OCI-LY3 (cell line): ENCODE results near the gene SYCP1.

Experiments
- H2AFZ ChIP-seq: fragments of 200-600, 300-600 bp; shearing (Covaris generic); 2 replicates; pipeline ENCODE4 v1.6.0; 2014; ENCODE audit warnings: antibody characterized with exemption, low read depth, low read length
- H3K27ac ChIP-seq: fragments of 200-600, 300-600 bp; sonication (generic); 2 replicates; pipeline ENCODE4 v1.5.1; 2014; ENCODE audit warnings: mild to moderate bottlenecking, low read length, moderate library complexity, mixed read lengths
- H3K27me3 ChIP-seq: fragments of 200-600, 300-600 bp; sonication (generic); 2 replicates; pipeline ENCODE4 v1.6.1; 2014; ENCODE audit warnings: low read depth, low read length, mixed read lengths
- H3K36me3 ChIP-seq: fragments of 200-600, 300-600 bp; sonication (generic); replicated peaks from 2 replicates; pipeline ENCODE3; 2014; ENCODE audit warnings: low read depth, low read length, mixed read lengths
- H3K4me1 ChIP-seq: fragments of 300-600, 200-600 bp; sonication (generic); 2 replicates; pipeline ENCODE4 v1.6.1; 2014; ENCODE audit warnings: low read length, mixed read lengths
- H3K4me2 ChIP-seq: fragments of 200-600, 300-600 bp; sonication (generic); 2 replicates; pipeline ENCODE4 v1.6.1; 2014; ENCODE audit warnings: low read length, mixed read lengths
- H3K4me3 ChIP-seq: fragments of 300-600, 200-600 bp; sonication (generic); 2 replicates; pipeline ENCODE4 v1.5.1; 2014; ENCODE audit warnings: antibody characterized with exemption, mild to moderate bottlenecking, low read length, moderate library complexity
- H3K79me2 ChIP-seq: fragments of 300-600, 200-600 bp; shearing (Covaris generic); 2 replicates; pipeline ENCODE4 v1.6.1; 2014; ENCODE audit warnings: mild to moderate bottlenecking, low read length, mixed read lengths
- H3K9ac ChIP-seq: fragments of 300-600, 200-600 bp; shearing (Covaris generic); 2 replicates; pipeline ENCODE4 v1.6.0; 2014; ENCODE audit warnings: mild to moderate bottlenecking, low read length, moderate library complexity
- H3K9me3 ChIP-seq: fragments of 200-600, 300-600 bp; shearing (Covaris generic); 2 replicates; pipeline ENCODE4 v1.6.1; 2014; ENCODE audit warnings: low read length, mixed read lengths; ENCODE audit not compliant: insufficient read depth
- H4K20me1 ChIP-seq: fragments of 200-600, 300-600 bp; sonication (generic); 2 replicates; pipeline ENCODE4 v1.6.1; 2016; ENCODE audit warnings: low read length, mixed read lengths; ENCODE audit not compliant: insufficient read depth
- EZH2phosphoT487 ChIP-seq: fragments of 200-600 bp; shearing (Covaris generic); IDR thresholded peaks from 2 replicates; pipeline ENCODE4 v1.6.1; 2018; ENCODE audit warnings: antibody characterized with exemption, mixed run types, low read depth
- TF ChIP-seq, protein P1 (sequence below): fragments of 200-600, 300-600 bp; sonication (generic); IDR thresholded peaks from 2 replicates; pipeline ENCODE4 v1.5.1; 2014; ENCODE audit warnings: antibody characterized with exemption, low read length, low read depth

The SYCP1 gene

GRCh38 chr1:114892194-114892918 lies 37.7 kb downstream of the SYCP1 start:
- H3K79me2 ChIP-seq: no peaks in the 10 kb centered on the region
- no peak overlapping the region for H3K4me2 ChIP-seq
- no peaks in the 10 kb centered on the region for H3K36me3 ChIP-seq
- no peaks in the 10 kb centered on the region for H3K27me3 ChIP-seq
- no peak overlapping the region for H2AFZ ChIP-seq
- no peaks in the 10 kb centered on the region for H4K20me1 ChIP-seq
- TF ChIP-seq, protein P1, sequence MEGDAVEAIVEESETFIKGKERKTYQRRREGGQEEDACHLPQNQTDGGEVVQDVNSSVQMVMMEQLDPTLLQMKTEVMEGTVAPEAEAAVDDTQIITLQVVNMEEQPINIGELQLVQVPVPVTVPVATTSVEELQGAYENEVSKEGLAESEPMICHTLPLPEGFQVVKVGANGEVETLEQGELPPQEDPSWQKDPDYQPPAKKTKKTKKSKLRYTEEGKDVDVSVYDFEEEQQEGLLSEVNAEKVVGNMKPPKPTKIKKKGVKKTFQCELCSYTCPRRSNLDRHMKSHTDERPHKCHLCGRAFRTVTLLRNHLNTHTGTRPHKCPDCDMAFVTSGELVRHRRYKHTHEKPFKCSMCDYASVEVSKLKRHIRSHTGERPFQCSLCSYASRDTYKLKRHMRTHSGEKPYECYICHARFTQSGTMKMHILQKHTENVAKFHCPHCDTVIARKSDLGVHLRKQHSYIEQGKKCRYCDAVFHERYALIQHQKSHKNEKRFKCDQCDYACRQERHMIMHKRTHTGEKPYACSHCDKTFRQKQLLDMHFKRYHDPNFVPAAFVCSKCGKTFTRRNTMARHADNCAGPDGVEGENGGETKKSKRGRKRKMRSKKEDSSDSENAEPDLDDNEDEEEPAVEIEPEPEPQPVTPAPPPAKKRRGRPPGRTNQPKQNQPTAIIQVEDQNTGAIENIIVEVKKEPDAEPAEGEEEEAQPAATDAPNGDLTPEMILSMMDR: no peak
- no peak overlapping the region for H3K4me3 ChIP-seq
- no peak overlapping the region for H3K9ac ChIP-seq
- no peak overlapping the region for H3K27ac ChIP-seq
- no peaks in the 10 kb centered on the region for H3K9me3 ChIP-seq
- no peaks in the 10 kb centered on the region for H3K4me1 ChIP-seq

- no peaks in the 10 kb centered on the region for H3K36me3 ChIP-seq
- no peak overlapping the region for H3K4me3 ChIP-seq
- TF ChIP-seq EZH2phosphoT487: no peak
- TF ChIP-seq, protein P1: no peak
- H3K9me3 ChIP-seq: no peaks in the 10 kb centered on the region
- H3K4me1 ChIP-seq: no peaks in the 10 kb centered on the region
- no peak overlapping the region for H3K4me2 ChIP-seq
- H3K79me2 ChIP-seq: no peaks in the 10 kb centered on the region
- no peak overlapping the region for H3K27ac ChIP-seq
- no peak overlapping the region for H2AFZ ChIP-seq
- no peaks in the 10 kb centered on the region for H3K27me3 ChIP-seq
- H4K20me1 ChIP-seq: no peaks in the 10 kb centered on the region
- no peak overlapping the region for H3K9ac ChIP-seq
These were observed 42.1 kb downstream of the SYCP1 start for GRCh38 chr1:114896795-114897194.

DNA sequence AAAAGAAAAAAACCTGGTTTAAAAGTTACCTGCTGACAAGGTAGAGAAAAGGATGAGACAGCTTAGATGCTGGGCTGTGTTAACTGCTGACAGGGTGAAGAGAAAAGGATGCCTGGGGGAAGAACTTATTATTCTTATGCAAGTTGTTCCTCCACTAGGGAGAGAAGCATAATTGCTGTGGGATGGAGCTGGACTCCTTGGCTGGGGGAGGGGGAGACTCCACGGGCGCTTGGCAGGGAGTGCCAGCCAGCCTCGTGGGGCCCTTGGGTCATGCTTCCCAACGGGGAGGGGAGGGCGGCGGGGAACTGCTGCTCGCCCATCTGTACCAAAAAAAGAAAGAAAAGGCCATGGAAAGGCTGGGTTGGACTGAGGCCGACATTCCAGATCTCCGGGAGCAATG lies 47.2 kb downstream of the SYCP1 start:
- Histone ChIP-seq H3K79me2 (no peaks in the 10 kb centered on the region), H2AFZ (no peak overlapping the region), H3K27ac (no peak overlapping the region), H3K4me3 (no peak overlapping the region), H3K9ac (no peak overlapping the region), H3K4me1 (no peaks in the 10 kb centered on the region), H3K36me3 (no peaks in the 10 kb centered on the region), H4K20me1 (no peaks in the 10 kb centered on the region), H3K4me2 (no peak overlapping the region), H3K27me3 (no peaks in the 10 kb centered on the region), H3K9me3 (no peaks in the 10 kb centered on the region)
- TF ChIP-seq, protein P1: no peak
- TF ChIP-seq EZH2phosphoT487: no peak

DNA sequence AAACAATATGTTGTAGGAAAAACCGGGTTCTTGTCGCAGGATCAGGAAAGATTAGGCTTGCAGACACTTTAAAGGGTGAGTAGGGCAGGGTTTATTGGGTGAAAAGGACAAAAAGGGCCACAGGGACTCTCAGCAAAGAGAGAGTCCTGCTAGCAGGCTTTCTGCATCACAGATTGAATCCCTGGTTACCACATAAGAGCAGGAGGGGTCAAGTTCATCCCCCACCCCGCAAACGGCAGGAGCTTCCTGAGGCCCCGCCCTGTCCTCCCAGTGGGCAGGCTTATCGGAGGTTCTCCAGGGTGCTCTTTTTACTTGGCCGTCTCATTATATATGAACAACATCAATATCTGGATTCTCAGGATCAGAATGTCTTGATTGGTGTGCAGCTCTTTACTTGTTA lies 47.7 kb downstream of the SYCP1 start:
- Histone ChIP-seq H3K4me2 (no peak overlapping the region), H3K4me1 (no peaks in the 10 kb centered on the region), H3K36me3 (no peaks in the 10 kb centered on the region), H4K20me1 (no peaks in the 10 kb centered on the region), H2AFZ (no peak overlapping the region), H3K79me2 (no peaks in the 10 kb centered on the region), H3K27me3 (no peaks in the 10 kb centered on the region), H3K9ac (no peak overlapping the region), H3K27ac (no peak overlapping the region), H3K4me3 (no peak overlapping the region), H3K9me3 (no peaks in the 10 kb centered on the region)
- no peak for TF ChIP-seq EZH2phosphoT487
- TF ChIP-seq, protein P1: no peak
